OCI-LY1 (cell line): ENCODE measurements around the gene WWC2.

Experiments used
- H2AFZ ChIP-seq: fragments of 200-600 bp; sonication (generic), shearing (Covaris generic); 2 replicates; pipeline ENCODE4 v1.6.0; 2014; ENCODE audit warnings: antibody characterized with exemption, mild to moderate bottlenecking, low read length
- H3F3A ChIP-seq: fragments of 200-600 bp; sonication (generic), shearing (Covaris generic); 2 replicates; pipeline ENCODE4 v1.6.0; 2014; ENCODE audit warnings: mild to moderate bottlenecking, antibody characterized with exemption, low read length, moderate library complexity; ENCODE audit not compliant: insufficient read depth
- H3K27ac ChIP-seq: fragments of 200-600 bp; sonication (generic); 2 replicates; pipeline ENCODE4 v1.5.1; 2014; ENCODE audit warnings: low read length, mixed run types, mild to moderate bottlenecking, low read depth; ENCODE audit not compliant: poor library complexity, severe bottlenecking
- H3K27me3 ChIP-seq: fragments of 200-600 bp; sonication (generic); 2 replicates; pipeline ENCODE4 v1.6.0; 2014; ENCODE audit warnings: antibody characterized with exemption, mild to moderate bottlenecking, low read length, moderate library complexity; ENCODE audit not compliant: insufficient read depth
- H3K36me3 ChIP-seq: fragments of 200-600 bp; sonication (generic); 2 replicates; pipeline ENCODE4 v1.6.1; 2014; ENCODE audit warnings: mild to moderate bottlenecking, antibody characterized with exemption, low read length, moderate library complexity, mixed read lengths; ENCODE audit not compliant: insufficient read depth
- H3K4me1 ChIP-seq: fragments of 200-600 bp; sonication (generic); 2 replicates; pipeline ENCODE4 v1.5.1; 2014; ENCODE audit warnings: mild to moderate bottlenecking, low read length, moderate library complexity; ENCODE audit not compliant: insufficient read depth, severe bottlenecking
- H3K4me2 ChIP-seq: fragments of 200-600 bp; sonication (generic), shearing (Covaris generic); 2 replicates; pipeline ENCODE4 v1.6.1; 2014; ENCODE audit warnings: low read length
- H3K4me3 ChIP-seq: fragments of 200-600 bp; sonication (generic); 2 replicates; pipeline ENCODE4 v1.5.1; 2014; ENCODE audit warnings: low read length, low read depth, mild to moderate bottlenecking, mixed read lengths; ENCODE audit not compliant: poor library complexity, severe bottlenecking
- H3K79me2 ChIP-seq: fragments of 200-600 bp; shearing (Covaris generic); 2 replicates; pipeline ENCODE4 v1.6.1; 2016; ENCODE audit warnings: mixed run types, low read length, mixed read lengths; ENCODE audit not compliant: insufficient read depth
- H3K9ac ChIP-seq: fragments of 200-600 bp; sonication (generic), shearing (Covaris generic); 2 replicates; pipeline ENCODE4 v1.6.1; 2014; ENCODE audit warnings: mild to moderate bottlenecking, low read length, mixed read lengths
- H3K9me2 ChIP-seq: fragments of 200-600 bp; sonication (generic), shearing (Covaris generic); 2 replicates; pipeline ENCODE4 v1.6.1; 2014; ENCODE audit warnings: low read depth, mild to moderate bottlenecking, low read length, mixed read lengths
- H3K9me3 ChIP-seq: fragments of 200-600 bp; shearing (Covaris generic); 2 replicates; pipeline ENCODE4 v1.6.1; 2014; ENCODE audit warnings: low read length, mixed read lengths
- H4K20me1 ChIP-seq: fragments of 200-600 bp; sonication (generic), shearing (Covaris generic); 2 replicates; pipeline ENCODE4 v1.6.0; 2016; ENCODE audit warnings: mild to moderate bottlenecking, low read length; ENCODE audit not compliant: insufficient read depth
- EZH2 ChIP-seq: fragments of 200-600 bp; sonication (generic), shearing (Covaris generic); IDR thresholded peaks from 2 replicates; pipeline ENCODE4 v1.8.0; 2017; ENCODE audit warnings: borderline replicate concordance, mixed run types, mild to moderate bottlenecking, antibody characterized with exemption, low read length, moderate library complexity, mixed read lengths
- TF ChIP-seq, protein P1 (sequence below): fragments of 200-600 bp; sonication (generic), shearing (Covaris generic); IDR thresholded peaks from 2 replicates; pipeline ENCODE4 v1.5.1; 2017; ENCODE audit warnings: mild to moderate bottlenecking, antibody characterized with exemption, low read length, moderate library complexity, mixed read lengths

WWC2 gene

GRCh38 chr4:183241721-183242151 lies 142.7 kb downstream of the WWC2 start:
- no peaks in the 10 kb centered on the region for H3K27me3 ChIP-seq
- H3K27ac ChIP-seq, result no peak overlapping the region
- no peaks in the 10 kb centered on the region for H3K79me2 ChIP-seq
- H3K4me2 ChIP-seq, result no peak overlapping the region
- H4K20me1 ChIP-seq, result no peaks in the 10 kb centered on the region
- H3K9me2 ChIP-seq, result no peaks in the 10 kb centered on the region
- H2AFZ ChIP-seq, result no peak overlapping the region
- H3K36me3 ChIP-seq, result no peaks in the 10 kb centered on the region
- H3K9me3 ChIP-seq, result no peaks in the 10 kb centered on the region
- H3K4me3 ChIP-seq, result no peak overlapping the region
- TF ChIP-seq, protein P1, sequence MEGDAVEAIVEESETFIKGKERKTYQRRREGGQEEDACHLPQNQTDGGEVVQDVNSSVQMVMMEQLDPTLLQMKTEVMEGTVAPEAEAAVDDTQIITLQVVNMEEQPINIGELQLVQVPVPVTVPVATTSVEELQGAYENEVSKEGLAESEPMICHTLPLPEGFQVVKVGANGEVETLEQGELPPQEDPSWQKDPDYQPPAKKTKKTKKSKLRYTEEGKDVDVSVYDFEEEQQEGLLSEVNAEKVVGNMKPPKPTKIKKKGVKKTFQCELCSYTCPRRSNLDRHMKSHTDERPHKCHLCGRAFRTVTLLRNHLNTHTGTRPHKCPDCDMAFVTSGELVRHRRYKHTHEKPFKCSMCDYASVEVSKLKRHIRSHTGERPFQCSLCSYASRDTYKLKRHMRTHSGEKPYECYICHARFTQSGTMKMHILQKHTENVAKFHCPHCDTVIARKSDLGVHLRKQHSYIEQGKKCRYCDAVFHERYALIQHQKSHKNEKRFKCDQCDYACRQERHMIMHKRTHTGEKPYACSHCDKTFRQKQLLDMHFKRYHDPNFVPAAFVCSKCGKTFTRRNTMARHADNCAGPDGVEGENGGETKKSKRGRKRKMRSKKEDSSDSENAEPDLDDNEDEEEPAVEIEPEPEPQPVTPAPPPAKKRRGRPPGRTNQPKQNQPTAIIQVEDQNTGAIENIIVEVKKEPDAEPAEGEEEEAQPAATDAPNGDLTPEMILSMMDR, result no peak
- TF ChIP-seq EZH2, result no peak
- H3K4me1 ChIP-seq, result no peaks in the 10 kb centered on the region
- H3K9ac ChIP-seq, result no peak overlapping the region
- H3F3A ChIP-seq, result no peaks in the 10 kb centered on the region

- no peak overlapping the region for H3K4me3 ChIP-seq
- no peak overlapping the region for H2AFZ ChIP-seq
- no peak overlapping the region for H3K9ac ChIP-seq
- H4K20me1 ChIP-seq, result no peaks in the 10 kb centered on the region
- H3K36me3 ChIP-seq, result no peaks in the 10 kb centered on the region
- H3K27ac ChIP-seq, result no peak overlapping the region
- TF ChIP-seq, protein P1, result no peak
- no peak for TF ChIP-seq EZH2
- no peaks in the 10 kb centered on the region for H3K4me1 ChIP-seq
- no peaks in the 10 kb centered on the region for H3F3A ChIP-seq
- H3K9me2 ChIP-seq, result no peaks in the 10 kb centered on the region
- H3K4me2 ChIP-seq, result no peak overlapping the region
- no peaks in the 10 kb centered on the region for H3K9me3 ChIP-seq
- no peaks in the 10 kb centered on the region for H3K79me2 ChIP-seq
- H3K27me3 ChIP-seq, result no peaks in the 10 kb centered on the region
Observed at GRCh38 chr4:183242291-183242690, 143.2 kb downstream of the WWC2 start.

GRCh38 chr4:183244019-183244418 lies 145.0 kb downstream of the WWC2 start:
- Histone ChIP-seq H3K4me3 (no peak overlapping the region), H3K9me3 (no peaks in the 10 kb centered on the region), H3K9ac (no peak overlapping the region), H3K79me2 (no peaks in the 10 kb centered on the region), H3K36me3 (no peaks in the 10 kb centered on the region), H3F3A (no peaks in the 10 kb centered on the region), H3K27ac (no peak overlapping the region), H3K4me1 (no peaks in the 10 kb centered on the region), H4K20me1 (no peaks in the 10 kb centered on the region), H3K27me3 (no peaks in the 10 kb centered on the region), H3K4me2 (no peak overlapping the region), H2AFZ (no peak overlapping the region), H3K9me2 (no peaks in the 10 kb centered on the region)
- TF ChIP-seq, protein P1, result no peak
- TF ChIP-seq EZH2, result no peak
